K562 (cell line): ENCODE measurements around the gene ALKBH2. TPM values are rescaled to one million over a fixed set of nuclear protein-coding genes. Genes with fewer than 3 reads are reported as not detected.

Experiments
- ATF1 ChIP-seq, 2 experiments: fragments of 450-650 bp in 1 of 2; IDR thresholded peaks; 2 replicates each; pipeline ENCODE4 v1.6.1; 2016; ENCODE audit warnings: missing compliant biosample characterization in 1 of 2, missing genetic modification characterization in 1 of 2
- BRF2 ChIP-seq: IDR thresholded peaks from 3 replicates; pipeline ENCODE4 v1.6.1; 2011; ENCODE audit warnings: borderline replicate concordance, mild to moderate bottlenecking; ENCODE audit not compliant: insufficient read length, insufficient read depth
- CREB3 ChIP-seq: fragments of 450-650 bp; conservative IDR thresholded peaks from 2 replicates; pipeline ENCODE4 v1.6.1; 2016; ENCODE audit warnings: missing genetic modification characterization, low read depth, mild to moderate bottlenecking, missing compliant biosample characterization, moderate library complexity
- KLF10 ChIP-seq: fragments of 250-450 bp; sonication (Bioruptor Pico); IDR thresholded peaks from 2 replicates; pipeline ENCODE4 v1.6.1; 2021; ENCODE audit warnings: matching md5 sums
- MCM2 ChIP-seq: fragments of 450-650 bp; IDR thresholded peaks from 2 replicates; pipeline ENCODE4 v1.6.1; 2017; ENCODE audit warnings: low read depth, mild to moderate bottlenecking
- MNT ChIP-seq, 2 experiments: fragments of 450-650 bp; conservative IDR thresholded peaks; 2 replicates each; pipeline ENCODE4 v1.6.1; 2017; ENCODE audit warnings: mild to moderate bottlenecking in 2 of 2, moderate library complexity in 2 of 2
- MTA2 ChIP-seq: fragments of 450-650 bp; IDR thresholded peaks from 2 replicates; pipeline ENCODE4 v1.6.1; 2016; ENCODE audit warnings: low read depth
- PHB2 ChIP-seq: fragments of 450-650 bp; IDR thresholded peaks from 2 replicates; pipeline ENCODE4 v1.6.1; 2017; ENCODE audit warnings: low read depth
- PTTG1 ChIP-seq: fragments of 450-650 bp; IDR thresholded peaks from 2 replicates; pipeline ENCODE4 v1.6.1; 2016; ENCODE audit warnings: low read depth, mild to moderate bottlenecking, missing genetic modification characterization, missing compliant biosample characterization
- PURB ChIP-seq: sonication (generic); formaldehyde crosslinking; IDR thresholded peaks from 2 replicates; pipeline ENCODE4 v1.9.0; 2021; ENCODE audit warnings: low read depth, mild to moderate bottlenecking, missing genetic modification reagents
- TGIF2 ChIP-seq: sonication (generic); formaldehyde crosslinking; IDR thresholded peaks from 2 replicates; pipeline ENCODE4 v1.8.1; 2022; ENCODE audit warnings: mild to moderate bottlenecking, missing genetic modification reagents, moderate library complexity
- TOE1 ChIP-seq, 2 experiments: fragments of 450-650 bp in 1 of 2; sonication (generic) in 1 of 2; formaldehyde crosslinking in 1 of 2; IDR thresholded peaks; 2 replicates each; pipeline versions ENCODE4 v1.7.1 to v1.8.0; 2016 to 2022; ENCODE audit warnings: borderline replicate concordance in 2 of 2, mild to moderate bottlenecking in 2 of 2, antibody characterized with exemption in 1 of 2, inconsistent platforms in 1 of 2, low read depth in 1 of 2, missing genetic modification reagents in 1 of 2, moderate library complexity in 1 of 2
- ZNF384 ChIP-seq: IDR thresholded peaks from 2 replicates; pipeline ENCODE4 v1.6.1; 2012; ENCODE audit warnings: low read depth, low read length, improper control_type of control experiment
- ZNF696 ChIP-seq: fragments of 250-450 bp; sonication (Bioruptor Pico); conservative IDR thresholded peaks from 2 replicates; pipeline ENCODE4 v1.4.0; 2020; ENCODE audit warnings: mild to moderate bottlenecking, moderate library complexity
- polyA plus RNA-seq, 8 experiments: library from polyadenylated mRNA; depleted of rRNA in 4 of 8; stranded (reverse) in 5 of 8; unstranded in 3 of 8; fragments of >200 nt; fragmentation: Nextera tagmentation in 2 of 8; fragmentation: Illumina TruSeq in 1 of 8; extraction: Ambion mirVana in 2 of 8; extraction: Trizol in 1 of 8; gene quantifications; 2 replicates each; pipeline versions ENCODE4 v1.2.1 to v1.2.3, GENCODE V29; 2011 to 2014; ENCODE audit warnings: inconsistent platforms in 1 of 8, missing spikeins in 1 of 8
- total RNA-seq, 7 experiments: library from RNA; depleted of rRNA in 6 of 7; stranded (reverse); fragments of >200 nt in 6 of 7; fragmentation: Illumina TruSeq in 2 of 7; extraction: Trizol in 2 of 7; gene quantifications; 2 replicates each; pipeline versions ENCODE4 v1.2.1 to v1.2.3, GENCODE V29; 2011 to 2021; ENCODE audit warnings: low replicate concordance in 1 of 7
- TF ChIP-seq, protein P1 (sequence below): fragments of 250-450 bp; sonication (Bioruptor Pico); IDR thresholded peaks from 2 replicates; pipeline ENCODE4 v1.8.0; 2022; ENCODE audit warnings: inconsistent platforms, mild to moderate bottlenecking, moderate library complexity, borderline replicate concordance
- TF ChIP-seq, protein P2 (sequence below): fragments of 250-450 bp; sonication (Bioruptor Pico); IDR thresholded peaks from 2 replicates; pipeline ENCODE4 v1.8.0; 2022; ENCODE audit warnings: inconsistent platforms
- TF ChIP-seq, protein P3 (sequence below): fragments of 450-650 bp; conservative IDR thresholded peaks from 2 replicates; pipeline ENCODE4 v1.6.1; 2016; ENCODE audit warnings: missing genetic modification characterization, low read depth, mild to moderate bottlenecking, control low read depth, missing compliant biosample characterization

ALKBH2 gene
- total and polyA plus RNA-seq, 9 of the 15 experiments (the other 6 are each of a cell fraction or from before 2014, with no cell fraction given): 5.9 to 56.1 (median 41.9) TPM

GRCh38 chr12:109097435-109098182 lies 4.3 kb upstream of the ALKBH2 start, which contains the start of gene UNG (continued):
- TF ChIP-seq MNT (conservative IDR thresholded peaks at IDR 0.05) (peak; percentile 100), ZNF384 (no peak), ZNF696 (CRISPR knock-in tag) (no peak), KLF10 (CRISPR knock-in tag) (no peak), BRF2 (no peak), ATF1 (CRISPR knock-in tag; IDR thresholded peaks at IDR 0.05) (no peak), ATF1 (tag; IDR thresholded peaks at IDR 0.05) (peak; percentile 53; the same call in 1 of the 2 replicates), PURB (CRISPR knock-in tag) (no peak), PHB2 (no peak), MCM2 (no peak), PTTG1 (tag) (no peak), TGIF2 (CRISPR knock-in tag) (0 out of 2 replicates have a peak, but pooled peaks have one; percentile 83), CREB3 (no peak), MTA2 (no peak), TOE1 (IDR thresholded peaks at IDR 0.05; ENCODE audit: borderline replicate concordance) (no peak), TOE1 (CRISPR knock-in tag; IDR thresholded peaks at IDR 0.05; ENCODE audit: borderline replicate concordance, low read depth) (no peak)
- TF ChIP-seq, protein P1, sequence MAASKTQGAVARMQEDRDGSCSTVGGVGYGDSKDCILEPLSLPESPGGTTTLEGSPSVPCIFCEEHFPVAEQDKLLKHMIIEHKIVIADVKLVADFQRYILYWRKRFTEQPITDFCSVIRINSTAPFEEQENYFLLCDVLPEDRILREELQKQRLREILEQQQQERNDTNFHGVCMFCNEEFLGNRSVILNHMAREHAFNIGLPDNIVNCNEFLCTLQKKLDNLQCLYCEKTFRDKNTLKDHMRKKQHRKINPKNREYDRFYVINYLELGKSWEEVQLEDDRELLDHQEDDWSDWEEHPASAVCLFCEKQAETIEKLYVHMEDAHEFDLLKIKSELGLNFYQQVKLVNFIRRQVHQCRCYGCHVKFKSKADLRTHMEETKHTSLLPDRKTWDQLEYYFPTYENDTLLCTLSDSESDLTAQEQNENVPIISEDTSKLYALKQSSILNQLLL: no peak
- TF ChIP-seq, protein P2, sequence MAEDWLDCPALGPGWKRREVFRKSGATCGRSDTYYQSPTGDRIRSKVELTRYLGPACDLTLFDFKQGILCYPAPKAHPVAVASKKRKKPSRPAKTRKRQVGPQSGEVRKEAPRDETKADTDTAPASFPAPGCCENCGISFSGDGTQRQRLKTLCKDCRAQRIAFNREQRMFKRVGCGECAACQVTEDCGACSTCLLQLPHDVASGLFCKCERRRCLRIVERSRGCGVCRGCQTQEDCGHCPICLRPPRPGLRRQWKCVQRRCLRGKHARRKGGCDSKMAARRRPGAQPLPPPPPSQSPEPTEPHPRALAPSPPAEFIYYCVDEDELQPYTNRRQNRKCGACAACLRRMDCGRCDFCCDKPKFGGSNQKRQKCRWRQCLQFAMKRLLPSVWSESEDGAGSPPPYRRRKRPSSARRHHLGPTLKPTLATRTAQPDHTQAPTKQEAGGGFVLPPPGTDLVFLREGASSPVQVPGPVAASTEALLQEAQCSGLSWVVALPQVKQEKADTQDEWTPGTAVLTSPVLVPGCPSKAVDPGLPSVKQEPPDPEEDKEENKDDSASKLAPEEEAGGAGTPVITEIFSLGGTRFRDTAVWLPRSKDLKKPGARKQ (CRISPR knock-in tag): no peak
- TF ChIP-seq, protein P3, sequence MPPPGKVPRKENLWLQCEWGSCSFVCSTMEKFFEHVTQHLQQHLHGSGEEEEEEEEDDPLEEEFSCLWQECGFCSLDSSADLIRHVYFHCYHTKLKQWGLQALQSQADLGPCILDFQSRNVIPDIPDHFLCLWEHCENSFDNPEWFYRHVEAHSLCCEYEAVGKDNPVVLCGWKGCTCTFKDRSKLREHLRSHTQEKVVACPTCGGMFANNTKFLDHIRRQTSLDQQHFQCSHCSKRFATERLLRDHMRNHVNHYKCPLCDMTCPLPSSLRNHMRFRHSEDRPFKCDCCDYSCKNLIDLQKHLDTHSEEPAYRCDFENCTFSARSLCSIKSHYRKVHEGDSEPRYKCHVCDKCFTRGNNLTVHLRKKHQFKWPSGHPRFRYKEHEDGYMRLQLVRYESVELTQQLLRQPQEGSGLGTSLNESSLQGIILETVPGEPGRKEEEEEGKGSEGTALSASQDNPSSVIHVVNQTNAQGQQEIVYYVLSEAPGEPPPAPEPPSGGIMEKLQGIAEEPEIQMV (tag): no peak
